ENCODE data around the gene CEBPZOS. TPM values are rescaled to one million over a fixed set of nuclear protein-coding genes. Genes with fewer than 3 reads are reported as not detected.

The CEBPZOS gene
- total RNA-seq, 1 experiment from 2014 or later, result 45.3 TPM

DNA sequence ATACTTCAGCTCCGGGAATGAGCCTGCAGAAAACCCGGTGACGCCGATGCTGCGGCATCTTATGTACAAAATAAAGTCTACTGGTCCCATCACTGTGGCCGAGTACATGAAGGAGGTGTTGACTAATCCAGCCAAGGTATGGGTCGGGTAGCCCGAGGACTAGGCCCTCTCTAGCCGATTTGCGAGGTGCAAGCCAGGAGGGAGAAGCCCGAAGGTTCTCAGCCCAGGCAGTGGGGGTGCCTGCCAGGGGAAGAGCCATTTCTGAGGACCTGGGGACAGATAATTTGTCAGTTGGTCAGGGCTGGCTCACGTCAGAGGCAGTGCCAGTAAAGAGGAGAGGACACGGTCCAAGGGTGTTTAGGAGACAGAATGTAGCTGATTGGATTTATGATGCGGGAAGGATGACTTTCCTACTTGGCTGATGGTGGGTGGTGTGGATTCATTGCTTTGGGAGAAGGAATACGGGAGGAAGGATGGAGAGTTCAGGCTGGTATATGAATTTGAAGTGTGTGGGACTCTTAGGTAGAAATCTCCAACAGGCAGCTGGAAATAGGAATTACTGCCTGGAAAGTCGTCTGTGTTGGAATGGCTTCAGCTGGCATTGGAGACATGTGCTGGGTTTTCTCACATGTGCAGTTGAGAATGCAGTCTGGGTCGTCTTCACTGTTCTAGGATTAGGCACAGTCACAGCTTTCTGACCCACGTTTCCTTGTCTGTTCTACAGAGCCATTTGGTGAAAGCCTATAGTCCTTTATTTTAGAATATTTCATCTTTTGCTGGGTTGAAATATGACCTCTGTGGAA, 36.0 kb downstream of the CEBPZOS start:
- peak; percentile 46 for DNase-seq (ENCODE audit: low spot score)

DNA sequence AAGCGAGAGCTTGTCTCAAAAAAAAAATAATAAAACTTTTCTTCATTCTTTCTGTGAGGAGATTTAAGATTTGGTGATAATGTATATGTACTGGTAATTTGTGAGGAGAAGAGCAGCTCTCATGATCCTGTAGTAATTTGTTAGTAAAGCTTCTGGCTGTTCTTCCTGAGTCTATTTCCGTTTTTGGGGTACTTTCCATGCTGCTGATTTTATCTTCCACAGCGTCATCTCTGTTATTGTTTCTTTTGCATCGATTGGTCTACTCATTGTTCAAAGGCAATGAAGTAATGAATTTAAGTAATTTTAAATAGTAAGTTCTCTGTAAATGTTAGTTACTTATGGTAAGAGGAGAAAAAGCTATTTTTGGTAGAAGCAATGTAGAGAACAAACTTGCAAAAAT, 47.1 kb downstream of the CEBPZOS start:
- no peak for DNase-seq (ENCODE audit: low spot score)

DNA sequence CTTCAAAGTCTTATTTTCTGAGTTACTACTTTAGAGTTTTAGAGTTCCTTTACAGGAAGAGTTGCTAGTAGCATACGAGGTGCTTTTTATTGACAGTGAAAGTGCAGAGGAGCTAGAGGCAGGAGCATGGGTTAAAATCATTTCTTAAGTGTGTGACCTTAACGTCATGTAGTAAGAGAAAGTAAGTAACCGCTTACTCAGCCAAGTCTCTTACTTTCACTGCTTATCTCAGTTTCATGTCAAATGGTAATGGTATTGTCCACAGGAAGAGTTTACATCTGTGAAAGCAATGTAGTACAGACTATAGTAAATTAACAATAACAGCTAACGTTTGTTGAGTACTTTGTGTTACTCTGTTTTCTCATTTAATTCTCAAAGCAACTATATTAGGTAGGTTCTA, 47.7 kb downstream of the CEBPZOS start:
- no peak for DNase-seq (ENCODE audit: low spot score)

DNA sequence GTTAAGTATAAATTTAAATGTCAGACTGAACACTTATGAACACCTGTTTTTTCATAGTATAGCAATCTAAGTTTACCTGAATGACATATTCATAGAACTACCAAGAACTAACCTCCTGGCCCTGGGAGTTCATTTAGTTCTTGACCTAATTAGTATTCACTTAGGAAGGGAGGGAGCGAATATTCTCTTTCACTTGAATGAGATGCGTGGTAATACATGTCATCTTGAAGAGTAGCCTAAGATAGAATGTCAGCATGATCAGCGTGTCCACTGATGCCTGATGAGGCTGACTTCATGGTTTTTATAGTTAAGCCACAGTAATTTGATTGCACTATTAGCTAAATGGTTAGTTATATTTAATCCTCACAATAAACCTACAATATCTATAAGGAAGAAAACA, 48.5 kb downstream of the CEBPZOS start:
- no peak for DNase-seq (ENCODE audit: low spot score)

DNA sequence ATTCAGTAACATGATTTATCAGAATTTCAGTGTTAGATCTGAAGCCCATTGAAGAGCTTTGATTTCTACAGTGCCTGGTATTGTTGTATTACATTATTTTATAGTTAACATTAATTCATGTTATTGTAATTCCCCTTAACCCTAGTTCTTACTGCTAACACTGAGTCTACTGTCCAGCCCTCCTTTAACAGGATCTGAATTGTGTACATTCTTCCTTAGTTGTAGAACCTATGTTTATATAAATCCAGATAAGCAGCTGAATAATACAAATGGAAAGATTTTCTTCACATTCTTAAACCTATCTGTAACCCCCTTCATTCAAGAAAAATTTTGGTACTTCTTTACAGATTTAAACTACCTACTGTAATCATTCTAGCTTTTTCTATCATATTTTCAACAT, 49.9 kb downstream of the CEBPZOS start:
- DNase-seq (ENCODE audit: low spot score), result no peak

DNA sequence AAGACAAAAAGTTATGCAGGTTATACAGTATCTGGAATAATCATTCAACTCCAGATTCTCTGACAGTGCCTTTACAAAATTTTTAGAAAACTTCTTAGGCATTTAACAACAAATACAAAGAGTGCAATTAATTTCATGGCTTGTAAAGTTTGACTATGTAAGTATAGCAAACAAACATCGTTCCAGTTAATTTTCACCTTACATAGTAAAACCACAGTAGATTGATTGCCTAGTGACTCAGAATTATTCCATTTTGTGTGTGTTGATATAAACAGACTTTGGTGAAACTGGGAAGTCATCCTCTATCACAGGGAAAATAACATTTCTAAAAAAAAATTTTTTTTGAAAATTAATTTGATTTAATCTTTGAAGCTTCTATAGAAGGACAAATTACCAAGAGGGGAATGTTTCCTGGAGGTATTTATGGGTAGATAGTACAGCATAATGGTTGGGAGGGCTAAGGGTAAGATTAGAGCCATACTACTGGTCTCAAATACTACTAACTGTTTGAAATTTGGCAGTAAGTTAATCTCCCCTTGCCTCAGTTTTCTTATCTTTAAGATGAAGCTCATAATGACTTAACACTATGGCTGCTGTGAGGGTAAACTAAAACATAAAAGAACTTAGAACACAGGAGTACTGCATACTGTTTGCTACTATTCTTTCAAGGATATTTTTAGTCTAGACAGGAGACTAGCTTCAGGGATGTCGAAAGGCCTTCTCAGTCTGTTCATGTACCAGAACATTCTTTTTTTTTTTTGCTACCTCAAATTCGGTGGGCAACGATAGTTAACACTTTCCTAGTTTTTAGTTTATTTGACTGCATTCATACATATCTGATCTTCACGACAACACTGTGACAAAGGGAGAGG, 54.8 kb downstream of the CEBPZOS start:
- DNase-seq (ENCODE audit: low spot score), result no peak

Other genes starting within 250 kb of the CEBPZOS start
- gene STRN, start 230.0 kb upstream of the CEBPZOS start, total RNA-seq (2014; rRNA removed; shearing (Covaris generic)), result 19.4 and 26.1 TPM in 2 replicates
- 14.4 and 31.5 TPM in 2 replicates for gene HEATR5B, start 112.1 kb upstream of the CEBPZOS start, total RNA-seq (2014; rRNA removed; shearing (Covaris generic))
- 13.3 and 15.4 TPM in 2 replicates for gene GPATCH11, start 112.0 kb upstream of the CEBPZOS start, total RNA-seq (2014; rRNA removed; shearing (Covaris generic))
- 33.7 and 43.1 TPM in 2 replicates for gene EIF2AK2, start 39.5 kb upstream of the CEBPZOS start, total RNA-seq (2014; rRNA removed; shearing (Covaris generic))
- gene SULT6B1, start 7.8 kb upstream of the CEBPZOS start, total RNA-seq (2014; rRNA removed; shearing (Covaris generic)), result not detected in 2 replicates
- 62.1 and 89.8 TPM in 2 replicates for gene CEBPZ, start 35.1 kb downstream of the CEBPZOS start, total RNA-seq (2014; rRNA removed; shearing (Covaris generic))
- 12.0 and 18.1 TPM in 2 replicates for gene NDUFAF7, start 35.2 kb downstream of the CEBPZOS start, total RNA-seq (2014; rRNA removed; shearing (Covaris generic))
- 59.8 and 63.5 TPM in 2 replicates for gene PRKD3, start 128.3 kb downstream of the CEBPZOS start, total RNA-seq (2014; rRNA removed; shearing (Covaris generic))
- 18.4 and 21.6 TPM in 2 replicates for gene QPCT, start 148.1 kb downstream of the CEBPZOS start, total RNA-seq (2014; rRNA removed; shearing (Covaris generic))